Stomach (tissue), 4 donors: ENCODE measurements around the gene DHCR7.

ENCODE experiments used
- CTCF ChIP-seq, 7 experiments: fragments of 450-650 bp in 4 of 7; fragments of 200-600 bp in 3 of 7; sonication (generic) in 3 of 7; IDR thresholded peaks; one replicate each; pipeline ENCODE4 v1.5.1; 2016 to 2019; ENCODE audit warnings: antibody characterized with exemption in 7 of 7, control low read depth in 2 of 7, mild to moderate bottlenecking in 1 of 7
- POLR2A ChIP-seq, 4 donors: fragments of 450-650 bp; IDR thresholded peaks; one replicate each; pipeline ENCODE4 v1.6.1; 2016; ENCODE audit warnings: antibody characterized with exemption in 4 of 4, control low read depth in 2 of 4, mild to moderate bottlenecking in 1 of 4, moderate library complexity in 1 of 4
- POLR2AphosphoS5 ChIP-seq, 3 donors: sonication (generic); formaldehyde crosslinking; IDR thresholded peaks; one replicate each; pipeline ENCODE4 v1.6.1; 2016; ENCODE audit warnings: antibody characterized with exemption in 3 of 3

- no peak for TF ChIP-seq CTCF (IDR thresholded peaks at IDR 0.05)
- TF ChIP-seq POLR2A (IDR thresholded peaks at IDR 0.05) = no peak
- no peak for TF ChIP-seq POLR2AphosphoS5 (IDR thresholded peaks at IDR 0.05)
These were observed 22.3 kb downstream of the DHCR7 start for GRCh38 chr11:71425860-71426259.
